Caco-2 (cell line): ENCODE data around the gene PFKP. TPM values are rescaled to one million over a fixed set of nuclear protein-coding genes. Genes with fewer than 3 reads are reported as not detected.

Experiments
- BruUV-seq: library from RNA; stranded (reverse); fragments of 400-500 nt; replicated peaks from 2 replicates; lab custom pipeline; 2021; lab: Mats Ljungman, UMichigan
- CTCF ChIA-PET: fragments of 300-600 bp; sonication (Branson Sonifier 250); formaldehyde crosslinking; loops from one replicate; lab custom pipeline; 2022; ENCODE audit warnings: antibody characterized with exemption; lab: Charles Lee
- POLR2A ChIA-PET: fragments of 300-600 bp; sonication (Branson Sonifier 250); formaldehyde crosslinking; loops from one replicate; lab custom pipeline; 2022; ENCODE audit warnings: antibody characterized with exemption; lab: Charles Lee
- DNase-seq, 2 experiments: peaks; one replicate each; pipeline versions ENCODE4 v3.0.0 to v3.0.0-alpha.2; 2020 to 2022
- H3K27me3 ChIP-seq: replicated peaks from 2 replicates; pipeline ENCODE4 v1.6.0; 2011; ENCODE audit warnings: low read length; ENCODE audit not compliant: control insufficient read depth, insufficient read depth
- H3K36me3 ChIP-seq: 2 replicates; pipeline ENCODE4 v1.5.1; 2011; ENCODE audit warnings: low read length; ENCODE audit not compliant: control insufficient read depth, insufficient read depth
- H3K4me1 ChIP-seq: fragments of 250-450 bp; sonication (Bioruptor Pico); 2 replicates; pipeline ENCODE4 v1.5.1; 2020; ENCODE audit warnings: mild to moderate bottlenecking
- H3K4me3 ChIP-seq: 2 replicates; pipeline ENCODE4 v1.5.1; 2011; ENCODE audit warnings: low read depth, mild to moderate bottlenecking, control low read depth, low read length
- H3K9me3 ChIP-seq: fragments of 250-450 bp; sonication (Bioruptor Pico); 2 replicates; pipeline ENCODE4 v1.5.1; 2020; ENCODE audit warnings: mild to moderate bottlenecking, moderate library complexity
- H3K27ac Mint-ChIP-seq: one replicate; pipeline ENCODE4 v1.8.0; 2022; ENCODE audit warnings: mixed read lengths; ENCODE audit not compliant: unreplicated experiment
- H3K27me3 Mint-ChIP-seq: one replicate; pipeline ENCODE4 v1.8.0; 2022; ENCODE audit warnings: mixed read lengths; ENCODE audit not compliant: insufficient read depth, unreplicated experiment
- H3K36me3 Mint-ChIP-seq: one replicate; pipeline ENCODE4 v1.8.0; 2022; ENCODE audit warnings: mild to moderate bottlenecking, mixed read lengths; ENCODE audit not compliant: insufficient read depth, unreplicated experiment
- H3K4me1 Mint-ChIP-seq: one replicate; pipeline ENCODE4 v1.8.0; 2022; ENCODE audit warnings: low read depth, mixed read lengths; ENCODE audit not compliant: unreplicated experiment
- H3K4me3 Mint-ChIP-seq: one replicate; pipeline ENCODE4 v1.8.0; 2022; ENCODE audit warnings: mild to moderate bottlenecking, moderate library complexity, mixed read lengths; ENCODE audit not compliant: unreplicated experiment
- H3K9me3 Mint-ChIP-seq: one replicate; pipeline ENCODE4 v1.8.0; 2022; ENCODE audit warnings: mixed read lengths; ENCODE audit not compliant: unreplicated experiment
- CTCF ChIP-seq, 2 experiments: fragments of 200-600 bp in 1 of 2; IDR thresholded peaks; 1 replicate in 1 of 2; 2 replicates in 1 of 2; pipeline versions ENCODE4 v1.5.1 to v1.8.0; 2011 to 2022; ENCODE audit warnings: antibody characterized with exemption in 1 of 2, control low read depth in 1 of 2, inconsistent platforms in 1 of 2, low read depth in 1 of 2, low read length in 1 of 2, mild to moderate bottlenecking in 1 of 2, moderate library complexity in 1 of 2; ENCODE audit not compliant: insufficient read depth in 1 of 2, severe bottlenecking in 1 of 2, unreplicated experiment in 1 of 2
- intact Hi-C: fragments of 100-400 bp; cut with micrococcal nuclease; formaldehyde crosslinking; loops from one replicate; pipeline ENCODE4 v1.10.0; 2022; ENCODE audit not compliant: unreplicated experiment
- total RNA-seq: library from RNA; stranded (reverse); gene quantifications from 2 replicates; pipeline ENCODE4 v1.2.3, GENCODE V29; 2022

PFKP gene
- total RNA-seq, 1 experiment from 2014 or later = 218 TPM

GRCh38 chr10:3128379-3129130 lies 61.2 kb downstream of the PFKP start:
- TF ChIP-seq CTCF (IDR thresholded peaks at IDR 0.05; ENCODE audit: insufficient read depth in 1 of 2, low read depth in 1 of 2, low read length in 1 of 2, severe bottlenecking in 1 of 2, unreplicated experiment in 1 of 2) = no peak
- H3K27me3 Mint-ChIP-seq = no peaks in the 10 kb centered on the region
- ChIA-PET CTCF (no interaction called here), POLR2A (no interaction called here)
- H3K9me3 ChIP-seq = no peaks in the 10 kb centered on the region
- H3K36me3 ChIP-seq = peaks cover 5% of the 10 kb centered on the region; the same call in 1 of the 2 replicates
- H3K27me3 ChIP-seq = no peaks in the 10 kb centered on the region
- no TSS peak for BruUV-seq
- peaks cover 12% of the 10 kb centered on the region for H3K4me1 ChIP-seq
- H3K27ac Mint-ChIP-seq = peak overlapping the region; percentile 52
- H3K4me1 Mint-ChIP-seq = peaks cover 6% of the 10 kb centered on the region
- no peak overlapping the region for H3K4me3 ChIP-seq
- DNase-seq = no peak
- H3K36me3 Mint-ChIP-seq = peaks cover 99% of the 10 kb centered on the region
- H3K4me3 Mint-ChIP-seq = no peak overlapping the region
- intact Hi-C loops = no loop called here
- no peaks in the 10 kb centered on the region for H3K9me3 Mint-ChIP-seq

- no peak for TF ChIP-seq CTCF (IDR thresholded peaks at IDR 0.05; ENCODE audit: insufficient read depth in 1 of 2, low read depth in 1 of 2, low read length in 1 of 2, severe bottlenecking in 1 of 2, unreplicated experiment in 1 of 2)
- H3K27ac Mint-ChIP-seq = peak overlapping the region; percentile 52
- peaks cover 12% of the 10 kb centered on the region for H3K4me1 ChIP-seq
- CTCF ChIA-PET = interaction anchor here (0.6 kb wide), 1 partner anchor 66 kb away, joined by 6 read pairs; no protein-coding TSS in a partner anchor
- H3K4me3 ChIP-seq = no peak overlapping the region
- H3K27me3 ChIP-seq = no peaks in the 10 kb centered on the region
- DNase-seq = no peak
- H3K9me3 Mint-ChIP-seq = no peaks in the 10 kb centered on the region
- H3K36me3 ChIP-seq = peaks cover 6% of the 10 kb centered on the region
- no TSS peak for BruUV-seq
- peaks cover 100% of the 10 kb centered on the region for H3K36me3 Mint-ChIP-seq
- intact Hi-C loops = loop anchor here (2.0 kb wide), 1 partner anchor 43 kb away; the partner anchor contains the start of gene PITRM1
- no peak overlapping the region for H3K4me3 Mint-ChIP-seq
- peaks cover 6% of the 10 kb centered on the region for H3K4me1 Mint-ChIP-seq
- H3K27me3 Mint-ChIP-seq = no peaks in the 10 kb centered on the region
- H3K9me3 ChIP-seq = no peaks in the 10 kb centered on the region
- POLR2A ChIA-PET = no interaction called here
Measured at GRCh38 chr10:3129581-3130340, 62.4 kb downstream of the PFKP start.

- Histone ChIP-seq H3K4me1 (peaks cover 12% of the 10 kb centered on the region), H3K27me3 (no peaks in the 10 kb centered on the region), H3K9me3 (no peaks in the 10 kb centered on the region), H3K4me3 (no peak overlapping the region), H3K36me3 (peaks cover 6% of the 10 kb centered on the region)
- DNase-seq = peak; percentile 72 to 79
- H3K27ac Mint-ChIP-seq = peak overlapping the region; percentile 75
- H3K4me3 Mint-ChIP-seq = no peak overlapping the region
- intact Hi-C loops = loop anchor here (1.0 to 2.0 kb wide), 3 partner anchors 11 to 42 kb away; partner anchors contain the start of gene PITRM1
- peaks cover 6% of the 10 kb centered on the region for H3K4me1 Mint-ChIP-seq
- no TSS peak for BruUV-seq
- peaks cover 100% of the 10 kb centered on the region for H3K36me3 Mint-ChIP-seq
- POLR2A ChIA-PET = no interaction called here
- no peak for TF ChIP-seq CTCF (IDR thresholded peaks at IDR 0.05; ENCODE audit: insufficient read depth in 1 of 2, low read depth in 1 of 2, low read length in 1 of 2, severe bottlenecking in 1 of 2, unreplicated experiment in 1 of 2)
- H3K9me3 Mint-ChIP-seq = no peaks in the 10 kb centered on the region
- CTCF ChIA-PET = no interaction called here
- H3K27me3 Mint-ChIP-seq = no peaks in the 10 kb centered on the region
Measured at GRCh38 chr10:3131098-3131497, 63.8 kb downstream of the PFKP start.
